HL-60/S4 (cell line): ENCODE measurements around the gene TMEM88.
"Not testable (repeated sequence)": the region's sequence is repeated elsewhere in the genome, so short reads cannot be mapped to it uniquely, and the experiment has no call there.

ENCODE experiments used
- in situ Hi-C: fragments of 300-500 bp; cut with MboI; formaldehyde crosslinking; loops from 2 replicates; pipeline ENCODE4 v1.14.3; 2022; ENCODE audit warnings: low sequenced_read_pairs

TMEM88 gene, protein sequence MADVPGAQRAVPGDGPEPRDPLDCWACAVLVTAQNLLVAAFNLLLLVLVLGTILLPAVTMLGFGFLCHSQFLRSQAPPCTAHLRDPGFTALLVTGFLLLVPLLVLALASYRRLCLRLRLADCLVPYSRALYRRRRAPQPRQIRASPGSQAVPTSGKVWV

GRCh38 chr17:7854851-7855659, at the start of gene TMEM88:
Gene TMEM88 (plus strand): TSS chr17:7855066. CDS start chr17:7855075, 9 bp downstream.
- in situ Hi-C loops = no loop called here

DNA sequence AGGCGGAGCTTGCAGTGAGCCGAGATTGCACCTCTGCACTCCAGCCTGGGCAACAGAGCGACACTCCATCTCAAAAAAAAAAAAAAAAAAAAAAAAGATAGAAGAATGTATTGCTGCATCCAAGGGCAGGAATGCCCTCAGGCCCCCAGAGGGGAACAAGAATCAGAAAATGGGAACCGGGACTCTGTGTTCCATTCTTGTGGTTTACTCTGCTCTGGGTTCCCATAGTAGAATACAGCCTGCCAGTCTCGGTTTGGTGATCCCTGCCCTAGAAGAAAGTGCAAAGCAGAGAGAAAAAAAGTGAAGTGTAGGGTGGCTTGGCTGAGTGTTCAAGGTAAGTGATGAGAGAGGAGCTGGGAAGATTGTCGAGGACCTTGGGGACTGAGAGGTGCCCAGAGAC, 48.3 kb upstream of the TMEM88 start:
- in situ Hi-C loops = no loop called here

- in situ Hi-C loops = no loop called here
Measured at GRCh38 chr17:7807206-7807605, 47.7 kb upstream of the TMEM88 start.

DNA sequence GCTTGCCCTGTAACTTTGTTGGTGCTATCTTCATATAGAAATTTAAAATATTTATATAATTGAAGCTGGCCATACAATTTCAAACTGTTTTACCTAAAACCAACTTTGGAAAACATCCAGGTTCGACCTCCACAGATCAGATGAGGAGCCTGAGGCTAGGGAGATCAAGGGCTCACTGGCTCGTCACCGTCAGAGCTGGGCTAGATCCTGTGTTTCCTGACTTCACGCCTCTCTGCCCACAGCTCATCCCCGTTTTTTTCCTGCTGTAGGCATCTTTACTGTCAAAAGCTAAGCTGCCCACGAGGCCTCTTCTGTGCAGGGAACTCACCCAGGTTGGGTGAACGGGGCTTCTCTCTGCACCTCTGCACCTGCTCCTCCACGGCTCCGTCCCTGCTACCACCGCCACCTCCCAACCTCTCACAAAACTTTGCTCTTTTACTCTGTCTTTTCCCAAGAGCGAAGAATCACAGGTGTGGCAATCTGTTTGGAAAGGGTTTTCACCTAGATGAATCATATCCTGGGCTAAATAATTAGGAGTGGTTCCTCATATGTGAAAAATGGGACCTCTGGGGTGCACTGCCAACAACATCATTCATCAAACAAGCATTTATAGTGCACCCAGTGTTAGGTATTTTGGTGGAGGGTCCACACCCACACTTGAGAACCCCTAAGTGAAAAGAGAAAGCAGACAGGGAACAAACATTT, 45.6 kb upstream of the TMEM88 start:
- in situ Hi-C loops = no loop called here

- in situ Hi-C loops = not testable (repeated sequence)
Measured at GRCh38 chr17:7809791-7810343, 45.0 kb upstream of the TMEM88 start.

- in situ Hi-C loops = no loop called here
Measured at GRCh38 chr17:7811251-7811650, 43.6 kb upstream of the TMEM88 start.

DNA sequence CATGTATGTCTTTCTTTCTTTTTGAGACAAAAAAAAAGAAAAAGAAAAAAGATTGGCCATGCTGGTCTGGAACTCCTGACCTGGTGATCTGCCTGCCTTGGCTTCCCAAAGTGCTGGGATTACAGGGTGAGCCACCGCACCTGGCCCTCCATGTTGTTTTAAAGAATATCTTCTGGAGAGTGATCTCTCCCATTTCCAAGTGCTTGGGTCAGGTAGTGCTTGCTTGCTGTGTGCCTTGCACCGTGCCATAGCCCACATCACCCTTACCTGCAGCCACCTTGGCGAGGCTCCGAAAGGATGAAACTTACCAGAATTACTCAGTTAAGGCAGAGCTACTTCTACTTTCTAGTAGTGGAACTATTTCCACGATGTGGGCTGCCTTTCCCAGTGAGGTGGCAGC, 39.9 kb upstream of the TMEM88 start:
- in situ Hi-C loops = no loop called here

GRCh38 chr17:7816926-7817642, 37.8 kb upstream of the TMEM88 start:
- in situ Hi-C loops = no loop called here

- in situ Hi-C loops = no loop called here
Measured at GRCh38 chr17:7817643-7817964, 37.3 kb upstream of the TMEM88 start.

- in situ Hi-C loops = no loop called here
Measured at GRCh38 chr17:7818026-7818425, 36.8 kb upstream of the TMEM88 start.

DNA sequence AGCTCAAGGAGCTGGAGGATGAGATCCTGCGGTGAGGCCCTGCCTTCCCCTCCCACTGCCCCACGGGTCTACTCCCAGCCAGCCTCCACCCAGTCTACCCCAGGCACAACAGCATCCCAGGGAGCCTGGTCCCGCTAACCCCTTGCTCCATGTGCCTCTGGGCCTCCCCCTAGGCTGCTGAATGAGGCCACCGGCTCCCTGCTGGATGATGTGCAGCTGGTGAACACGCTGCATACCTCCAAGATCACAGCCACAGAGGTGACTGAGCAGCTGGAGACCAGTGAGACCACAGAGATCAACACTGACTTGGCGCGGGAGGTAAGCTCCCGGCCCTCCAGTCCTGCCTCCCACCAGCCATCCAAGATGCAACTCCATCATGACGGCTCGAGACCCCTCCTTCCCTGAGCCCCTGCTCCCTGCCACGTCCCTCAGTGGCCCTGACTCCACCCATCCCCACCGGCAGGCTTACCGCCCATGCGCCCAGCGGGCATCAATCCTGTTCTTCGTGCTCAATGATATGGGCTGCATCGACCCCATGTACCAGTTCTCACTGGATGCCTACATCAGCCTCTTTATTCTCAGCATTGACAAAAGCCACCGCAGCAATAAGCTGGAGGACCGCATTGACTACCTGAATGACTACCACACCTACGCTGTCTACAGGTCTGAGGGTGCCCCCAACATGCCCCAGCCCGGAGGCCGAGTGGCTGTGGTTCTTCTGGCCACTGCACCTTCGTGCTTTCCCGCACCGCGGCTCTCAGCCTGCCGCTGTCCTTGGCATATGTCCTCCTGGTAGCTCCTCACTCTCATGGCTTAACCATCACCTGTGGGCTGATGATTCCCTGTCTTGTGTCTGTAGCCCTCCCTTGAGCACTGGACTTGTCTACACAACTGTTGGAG, 35.9 kb upstream of the TMEM88 start:
- in situ Hi-C loops = no loop called here

DNA sequence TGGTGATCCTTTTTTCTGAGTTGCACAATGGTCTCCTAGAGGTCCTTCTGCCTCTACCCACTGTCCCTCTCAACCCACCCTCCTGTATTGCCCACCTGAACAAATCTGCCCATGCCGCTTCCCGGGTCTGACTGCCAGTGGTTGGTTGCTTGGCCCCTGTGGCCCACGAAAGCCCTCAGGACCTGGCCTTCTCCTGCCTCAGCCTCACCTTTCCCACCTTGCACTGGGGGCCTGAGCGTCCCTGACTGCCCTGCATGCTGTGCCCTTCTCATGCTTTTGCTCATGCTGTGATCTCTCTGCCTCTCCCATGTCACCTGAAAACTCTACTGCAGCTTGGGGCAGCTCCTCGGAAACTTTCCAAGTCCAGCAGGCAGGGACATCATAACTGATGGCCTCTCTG, 34.6 kb upstream of the TMEM88 start:
- in situ Hi-C loops = no loop called here

DNA sequence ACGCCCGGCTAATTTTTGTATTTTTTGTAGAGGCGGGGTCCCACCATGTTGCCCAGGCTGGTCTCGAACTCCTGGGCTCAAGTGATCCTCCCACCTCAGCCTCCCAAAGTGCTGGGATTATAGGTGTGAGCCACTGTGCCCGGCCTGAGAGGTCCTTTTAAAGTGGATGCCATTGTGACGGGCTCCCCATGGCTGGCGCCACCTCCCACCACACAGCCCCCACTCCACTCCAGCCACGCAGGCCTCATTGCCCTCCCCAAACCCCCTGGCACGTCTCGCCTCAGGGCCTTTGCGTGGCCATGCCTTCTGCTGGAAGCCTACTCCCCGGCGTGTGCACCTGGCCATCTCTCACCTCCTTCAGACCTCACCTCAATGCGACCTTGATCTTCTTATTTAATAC, 32.7 kb upstream of the TMEM88 start:
- in situ Hi-C loops = no loop called here

DNA sequence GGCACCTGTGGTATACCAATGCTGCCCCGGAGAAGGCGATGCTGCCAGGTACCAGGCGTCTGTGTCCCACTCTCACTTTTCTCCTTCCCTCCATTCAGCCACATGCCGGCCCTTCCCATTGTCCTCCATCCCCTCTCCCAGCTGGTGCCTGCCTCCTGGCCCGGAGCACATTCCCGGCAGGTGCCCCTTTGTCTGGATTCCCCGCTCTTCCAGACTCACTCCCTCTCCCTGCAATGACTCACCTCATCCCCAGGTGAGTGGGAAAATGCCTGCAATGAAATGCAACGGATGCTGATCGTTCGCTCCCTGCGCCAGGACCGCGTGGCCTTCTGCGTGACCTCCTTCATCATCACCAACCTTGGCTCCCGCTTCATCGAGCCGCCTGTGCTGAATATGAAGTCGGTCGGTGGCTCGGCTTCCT, 31.3 kb upstream of the TMEM88 start:
- in situ Hi-C loops = no loop called here

GRCh38 chr17:7824021-7824924, 30.6 kb upstream of the TMEM88 start:
- in situ Hi-C loops = no loop called here

DNA sequence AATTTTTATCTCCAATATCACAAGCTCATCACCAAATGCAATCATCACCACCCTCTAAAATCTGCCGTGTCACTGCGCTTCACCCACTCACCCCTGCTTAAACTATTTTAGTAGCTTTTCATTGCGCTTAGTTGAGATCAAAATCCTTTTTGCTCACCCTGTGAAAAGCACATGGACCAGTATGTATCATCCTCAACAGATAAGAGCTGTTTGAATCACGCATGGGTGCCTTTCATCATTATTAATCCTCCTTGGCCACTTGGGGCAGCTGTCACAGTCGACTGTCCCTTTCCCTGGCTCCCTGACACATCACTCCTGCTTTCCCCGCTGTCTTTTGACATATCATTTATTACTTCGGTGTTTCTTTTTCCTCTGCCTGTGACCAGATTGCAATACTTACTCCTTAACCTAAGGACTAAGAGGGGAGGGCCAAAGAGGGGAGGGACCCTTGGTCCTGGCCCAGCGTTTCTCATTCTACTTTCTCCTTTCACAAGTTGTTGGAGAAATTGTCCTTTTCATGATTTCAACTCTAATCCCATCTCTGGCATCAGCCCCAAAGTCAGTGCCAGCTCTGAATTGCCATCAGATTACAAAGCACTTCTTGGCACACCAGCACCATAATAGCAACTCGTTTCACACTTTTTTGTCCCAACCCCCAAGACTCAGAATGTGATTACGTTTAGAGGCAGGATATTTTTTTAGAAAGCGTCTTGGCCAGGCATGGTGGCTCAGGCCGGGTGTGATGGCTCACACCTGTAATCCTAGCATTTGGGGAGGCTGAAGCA, 29.5 kb upstream of the TMEM88 start:
- in situ Hi-C loops = no loop called here

GRCh38 chr17:7830616-7831015, 24.2 kb upstream of the TMEM88 start:
- in situ Hi-C loops = no loop called here

DNA sequence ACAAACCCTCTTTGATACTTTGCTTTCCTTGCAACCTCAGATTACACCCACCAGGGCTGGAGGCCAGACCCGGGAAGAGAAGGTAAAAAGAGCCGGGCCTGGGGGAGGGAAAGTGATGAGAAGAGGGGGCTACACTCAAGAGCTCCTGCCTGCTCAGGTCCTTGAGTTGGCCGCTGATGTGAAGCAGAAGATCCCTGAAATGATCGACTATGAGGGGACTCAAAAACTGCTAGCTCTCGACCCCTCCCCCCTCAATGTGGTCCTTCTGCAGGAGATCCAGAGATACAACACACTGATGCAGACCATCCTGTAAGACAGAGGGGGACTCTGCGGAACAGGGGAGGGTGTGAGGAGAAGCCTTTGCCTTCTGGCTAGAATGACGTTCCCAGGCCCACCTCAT, 23.6 kb upstream of the TMEM88 start:
- in situ Hi-C loops = no loop called here
